HEK293T (cell line): ENCODE data around the gene SMCP.

Experiments used
- CTCF ChIA-PET: fragments of 350-600 bp; formaldehyde crosslinking; extraction: SDS; loops from one replicate; lab custom pipeline; 2021; ENCODE audit warnings: antibody characterized with exemption, inconsistent platforms; lab: Yijun Ruan, JAX
- POLR2A ChIA-PET: fragments of 350-600 bp; formaldehyde crosslinking; extraction: SDS; loops from one replicate; lab custom pipeline; 2020; ENCODE audit warnings: antibody characterized with exemption, inconsistent platforms; lab: Yijun Ruan, JAX
- DNase-seq: peaks from one replicate; pipeline ENCODE4 v3.0.0; 2012; ENCODE audit warnings: mixed read lengths; ENCODE audit errors: extremely low spot score
- ARNT ChIP-seq: fragments of 450-650 bp; IDR thresholded peaks from 2 replicates; pipeline ENCODE4 v1.6.1; 2017; ENCODE audit warnings: mild to moderate bottlenecking
- BHLHE40 ChIP-seq: fragments of 450-650 bp; IDR thresholded peaks from 2 replicates; pipeline ENCODE4 v1.6.1; 2016; ENCODE audit warnings: mild to moderate bottlenecking, moderate library complexity, borderline replicate concordance
- CTBP1 ChIP-seq: fragments of 450-650 bp; IDR thresholded peaks from 2 replicates; pipeline ENCODE4 v1.6.1; 2016; ENCODE audit warnings: borderline replicate concordance
- ELF4 ChIP-seq: fragments of 450-650 bp; IDR thresholded peaks from 2 replicates; pipeline ENCODE4 v1.6.1; 2017; ENCODE audit warnings: antibody characterized with exemption
- FOXA1 ChIP-seq: fragments of 450-650 bp; IDR thresholded peaks from 2 replicates; pipeline ENCODE4 v1.6.1; 2016; ENCODE audit warnings: mild to moderate bottlenecking
- FOXK2 ChIP-seq: fragments of 450-650 bp; IDR thresholded peaks from 2 replicates; pipeline ENCODE4 v1.6.1; 2016; ENCODE audit warnings: mild to moderate bottlenecking
- FOXM1 ChIP-seq: fragments of 450-650 bp; IDR thresholded peaks from 2 replicates; pipeline ENCODE4 v1.6.1; 2017; ENCODE audit warnings: mild to moderate bottlenecking, borderline replicate concordance
- HDGF ChIP-seq: fragments of 450-650 bp; IDR thresholded peaks from 2 replicates; pipeline ENCODE4 v1.6.1; 2017; ENCODE audit warnings: antibody characterized with exemption, borderline replicate concordance
- L3MBTL2 ChIP-seq: fragments of 450-650 bp; conservative IDR thresholded peaks from 2 replicates; pipeline ENCODE4 v1.6.1; 2016; ENCODE audit warnings: mild to moderate bottlenecking
- LEF1 ChIP-seq: fragments of 450-650 bp; IDR thresholded peaks from 2 replicates; pipeline ENCODE4 v1.6.1; 2017; ENCODE audit warnings: mild to moderate bottlenecking, borderline replicate concordance
- NFRKB ChIP-seq: fragments of 450-650 bp; IDR thresholded peaks from 2 replicates; pipeline ENCODE4 v1.6.1; 2016; ENCODE audit warnings: mild to moderate bottlenecking, moderate library complexity
- PKNOX1 ChIP-seq: fragments of 450-650 bp; IDR thresholded peaks from 2 replicates; pipeline ENCODE4 v1.6.1; 2016
- SP1 ChIP-seq: fragments of 450-650 bp; IDR thresholded peaks from 2 replicates; pipeline ENCODE4 v1.6.1; 2017
- SUZ12 ChIP-seq: fragments of 450-650 bp; IDR thresholded peaks from 2 replicates; pipeline ENCODE4 v1.6.1; 2016; ENCODE audit warnings: mild to moderate bottlenecking
- TARDBP ChIP-seq: fragments of 450-650 bp; IDR thresholded peaks from 2 replicates; pipeline ENCODE4 v1.6.1; 2016
- ZNF384 ChIP-seq: fragments of 450-650 bp; IDR thresholded peaks from 2 replicates; pipeline ENCODE4 v1.6.1; 2016

Gene SMCP

DNA sequence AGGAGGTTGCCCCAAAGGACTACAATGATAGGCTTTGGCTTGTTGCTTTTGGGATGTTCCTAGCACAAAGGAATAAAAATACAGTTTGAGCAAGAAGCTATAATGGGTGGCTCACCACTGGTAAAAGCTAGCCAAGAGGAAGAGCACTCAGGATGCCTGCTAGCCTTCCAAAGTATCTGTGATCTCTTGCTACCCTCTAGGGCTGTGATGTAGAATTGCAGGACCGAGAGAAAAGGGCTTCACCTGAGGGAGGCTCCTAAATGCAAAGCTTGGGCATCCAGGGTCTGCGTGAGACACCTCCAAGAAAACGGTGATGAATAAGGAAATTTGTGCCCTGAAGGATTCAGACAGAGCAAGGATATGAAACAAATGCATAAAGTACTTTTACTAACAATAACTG, 48.0 kb downstream of the SMCP start:
- TF ChIP-seq NFRKB (no peak), PKNOX1 (no peak), CTBP1 (no peak), FOXK2 (no peak), L3MBTL2 (no peak), SP1 (no peak), ARNT (no peak), TARDBP (no peak), SUZ12 (no peak), FOXM1 (no peak), BHLHE40 (no peak), LEF1 (no peak), ELF4 (no peak), FOXA1 (no peak), ZNF384 (no peak), HDGF (no peak)
- DNase-seq, result no peak
- CTCF ChIA-PET, result interaction anchor here (0.6 to 1.7 kb wide), 3 partner anchors 56 to 313 kb away, joined by 3 to 10 read pairs (median 3); partner anchors contain the start of gene SPRR3
- POLR2A ChIA-PET, result no interaction called here

GRCh38 chr1:152928671-152929070, 50.5 kb downstream of the SMCP start:
- DNase-seq, result no peak
- CTCF ChIA-PET, result no interaction called here
- TF ChIP-seq TARDBP (no peak), CTBP1 (no peak), FOXK2 (no peak), L3MBTL2 (no peak), NFRKB (no peak), ZNF384 (no peak), FOXA1 (no peak), PKNOX1 (no peak), LEF1 (no peak), SP1 (no peak), FOXM1 (no peak), ARNT (no peak), ELF4 (no peak), BHLHE40 (no peak), SUZ12 (no peak), HDGF (no peak)
- POLR2A ChIA-PET, result no interaction called here

DNA sequence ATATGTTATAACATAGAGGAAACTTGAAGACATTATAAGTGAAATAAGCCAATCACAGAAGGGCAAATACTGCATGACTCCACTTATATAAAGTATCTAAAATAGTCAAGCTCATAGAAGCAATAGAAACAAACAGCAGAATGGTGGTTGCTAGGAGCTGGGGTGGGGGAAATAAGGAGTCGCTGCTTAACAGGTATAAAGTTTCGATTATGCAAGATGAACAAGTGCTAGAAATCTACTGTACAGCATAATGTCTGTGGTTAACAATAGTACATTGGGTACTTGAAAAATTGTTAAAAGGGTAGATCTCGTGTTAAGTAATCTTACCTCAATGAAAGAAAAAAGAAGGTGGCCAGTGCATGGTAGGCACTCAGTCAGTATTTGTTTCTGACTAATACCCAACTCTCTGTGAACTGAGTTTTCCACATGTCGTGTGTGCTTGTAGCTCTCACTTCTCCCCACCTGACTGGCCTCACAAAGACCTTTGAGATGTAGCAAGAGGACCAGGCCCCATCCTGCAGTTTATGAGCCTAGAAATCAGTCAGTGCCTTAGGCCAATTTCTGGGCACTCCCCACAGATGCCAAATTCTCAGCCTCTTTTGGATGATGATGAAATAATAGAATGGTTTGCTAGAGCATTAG, 54.2 kb downstream of the SMCP start:
- no peak for TF ChIP-seq BHLHE40
- no peak for TF ChIP-seq SP1
- no peak for TF ChIP-seq SUZ12
- TF ChIP-seq NFRKB, result no peak
- TF ChIP-seq TARDBP, result no peak
- TF ChIP-seq LEF1, result no peak
- CTCF ChIA-PET, result no interaction called here
- POLR2A ChIA-PET, result no interaction called here
- DNase-seq, result no peak

- ChIA-PET POLR2A (no interaction called here), CTCF (no interaction called here)
- no peak for DNase-seq
- TF ChIP-seq FOXA1 (no peak), ELF4 (no peak), SUZ12 (no peak), PKNOX1 (no peak), TARDBP (no peak), FOXK2 (no peak), SP1 (no peak), ARNT (no peak), CTBP1 (no peak), L3MBTL2 (no peak), BHLHE40 (no peak), HDGF (no peak), NFRKB (no peak), ZNF384 (no peak), FOXM1 (no peak)
These were observed 55.1 kb downstream of the SMCP start for GRCh38 chr1:152933196-152933595.
